22Rv1 (cell line): Measurements from ENCODE around the gene TMEM259.

Experiments used
- ZFX ChIP-seq: fragments of 450-650 bp; IDR thresholded peaks from 2 replicates; pipeline ENCODE4 v1.6.1; 2017; ENCODE audit warnings: antibody characterized with exemption, borderline replicate concordance
- TF ChIP-seq, protein P1 (sequence below): fragments of 450-650 bp; IDR thresholded peaks from 2 replicates; pipeline ENCODE4 v1.5.1; 2017; ENCODE audit warnings: mild to moderate bottlenecking

DNA sequence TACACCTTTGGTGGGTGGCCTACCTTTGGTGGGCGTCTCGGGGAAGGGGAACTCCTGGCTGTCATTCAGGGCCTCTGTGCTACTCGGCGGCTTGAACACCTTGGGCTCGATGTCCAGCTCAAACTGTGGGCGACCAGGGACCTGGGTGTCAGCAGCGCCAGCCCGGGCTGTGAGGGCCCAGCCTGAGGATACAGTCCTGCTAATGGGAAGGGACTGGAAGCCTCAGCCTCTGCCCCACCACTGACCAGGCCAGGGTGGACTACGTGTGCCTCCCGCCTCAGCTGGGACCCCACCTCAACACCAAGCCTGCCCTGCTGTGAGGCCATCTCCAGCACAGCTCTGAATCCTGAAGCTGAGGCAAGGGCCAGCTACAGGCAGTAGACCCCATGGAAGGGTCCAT is 7.7 kb downstream of the TMEM259 start:
- TF ChIP-seq, protein P1, sequence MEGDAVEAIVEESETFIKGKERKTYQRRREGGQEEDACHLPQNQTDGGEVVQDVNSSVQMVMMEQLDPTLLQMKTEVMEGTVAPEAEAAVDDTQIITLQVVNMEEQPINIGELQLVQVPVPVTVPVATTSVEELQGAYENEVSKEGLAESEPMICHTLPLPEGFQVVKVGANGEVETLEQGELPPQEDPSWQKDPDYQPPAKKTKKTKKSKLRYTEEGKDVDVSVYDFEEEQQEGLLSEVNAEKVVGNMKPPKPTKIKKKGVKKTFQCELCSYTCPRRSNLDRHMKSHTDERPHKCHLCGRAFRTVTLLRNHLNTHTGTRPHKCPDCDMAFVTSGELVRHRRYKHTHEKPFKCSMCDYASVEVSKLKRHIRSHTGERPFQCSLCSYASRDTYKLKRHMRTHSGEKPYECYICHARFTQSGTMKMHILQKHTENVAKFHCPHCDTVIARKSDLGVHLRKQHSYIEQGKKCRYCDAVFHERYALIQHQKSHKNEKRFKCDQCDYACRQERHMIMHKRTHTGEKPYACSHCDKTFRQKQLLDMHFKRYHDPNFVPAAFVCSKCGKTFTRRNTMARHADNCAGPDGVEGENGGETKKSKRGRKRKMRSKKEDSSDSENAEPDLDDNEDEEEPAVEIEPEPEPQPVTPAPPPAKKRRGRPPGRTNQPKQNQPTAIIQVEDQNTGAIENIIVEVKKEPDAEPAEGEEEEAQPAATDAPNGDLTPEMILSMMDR: no peak
- no peak for TF ChIP-seq ZFX
